HepG2 (cell line): Measurements from ENCODE around the gene YTHDF1. TPM values are rescaled to one million over a fixed set of nuclear protein-coding genes. Genes with fewer than 3 reads are reported as not detected.
A peak's percentile ranks its signal among the peaks of the same experiment; 100 is the strongest.

Experiments used
- ATAC-seq: fragments of 200-7000 bp; cut with Tn5 transposase; 3 replicates; pipeline ENCODE4 v1.9.1; 2020; ENCODE audit warnings: mild to moderate bottlenecking, moderate library complexity
- BruUV-seq: library from RNA; stranded (reverse); fragments of 400-500 nt; replicated peaks from 2 replicates; lab custom pipeline; 2021; lab: Mats Ljungman, UMichigan
- CTCF ChIA-PET: fragments of 300-600 bp; formaldehyde crosslinking; extraction: SDS; loops from one replicate; lab custom pipeline; 2021; ENCODE audit warnings: low total read pairs, inconsistent platforms, low intra/inter-chr PET ratio; lab: Yijun Ruan, JAX
- POLR2A ChIA-PET: fragments of 350-600 bp; sonication (Branson Sonifier 250); formaldehyde crosslinking; loops from one replicate; lab custom pipeline; 2020; ENCODE audit warnings: antibody characterized with exemption, inconsistent platforms; lab: Yijun Ruan, JAX
- DNase-seq: peaks from one replicate; pipeline ENCODE4 v3.0.0-alpha.2; 2015; ENCODE audit warnings: low spot score
- FAIRE-seq: peaks from 3 replicates; lab custom pipeline; 2011; peaks lifted over from hg19 to GRCh38; lab: Jason Lieb, UNC
- H2AFZ ChIP-seq: one replicate; pipeline ENCODE4 v1.6.1; 2011; ENCODE audit warnings: low read length, inconsistent platforms
- H3K27ac ChIP-seq: fragments of 300-600 bp; 3 replicates; pipeline ENCODE4 v1.8.0; 2011; ENCODE audit warnings: mixed run types, mild to moderate bottlenecking, mixed read lengths, low read length, inconsistent platforms; ENCODE audit not compliant: insufficient read depth; ENCODE audit errors: extremely low read length
- H3K27me3 ChIP-seq, 2 experiments: fragments of 200-600 bp in 1 of 2; 2 replicates in 1 of 2; 3 replicates in 1 of 2; pipeline versions ENCODE4 v1.6.0 to v1.8.0; 2011; ENCODE audit warnings: low read length in 2 of 2, mild to moderate bottlenecking in 2 of 2, moderate library complexity in 2 of 2, inconsistent platforms in 1 of 2; ENCODE audit not compliant: insufficient read depth in 2 of 2, control insufficient read depth in 1 of 2
- H3K36me3 ChIP-seq, 2 experiments: fragments of 200-600 bp in 1 of 2; replicated peaks in 1 of 2; 2 replicates in 1 of 2; 3 replicates in 1 of 2; pipeline versions ENCODE4 v1.5.1 to v1.8.0; 2011; ENCODE audit warnings: low read length in 2 of 2, inconsistent platforms in 1 of 2; ENCODE audit not compliant: insufficient read depth in 2 of 2, control insufficient read depth in 1 of 2
- H3K4me1 ChIP-seq: 2 replicates; pipeline ENCODE4 v1.5.1; 2012; ENCODE audit warnings: low read length, inconsistent platforms; ENCODE audit not compliant: insufficient read depth
- H3K4me2 ChIP-seq: 2 replicates; pipeline ENCODE4 v1.6.0; 2011; ENCODE audit warnings: low read depth, low read length, inconsistent platforms
- H3K4me3 ChIP-seq, 3 experiments: fragments of 200-600 bp in 1 of 3; sonication (generic), shearing (Covaris generic) in 1 of 3; replicated peaks in 1 of 3; 2 replicates each; pipeline ENCODE4 v1.5.1; 2011 to 2016; ENCODE audit warnings: low read length in 3 of 3, inconsistent platforms in 2 of 3, low read depth in 2 of 3, mild to moderate bottlenecking in 2 of 3, control low read depth in 1 of 3, mixed read lengths in 1 of 3; ENCODE audit not compliant: insufficient read depth in 1 of 3
- H3K79me2 ChIP-seq: one replicate; pipeline ENCODE4 v1.6.1; 2011; ENCODE audit warnings: low read length, inconsistent platforms; ENCODE audit not compliant: insufficient read depth
- H3K9ac ChIP-seq: 2 replicates; pipeline ENCODE4 v1.6.0; 2011; ENCODE audit warnings: mild to moderate bottlenecking, low read depth, low read length, inconsistent platforms; ENCODE audit not compliant: insufficient read depth
- H3K9me3 ChIP-seq: 2 replicates; pipeline ENCODE4 v1.5.1; 2012; ENCODE audit warnings: mild to moderate bottlenecking, low read length
- H4K20me1 ChIP-seq: 2 replicates; pipeline ENCODE4 v1.6.0; 2011; ENCODE audit warnings: inconsistent platforms, mild to moderate bottlenecking, low read length, moderate library complexity; ENCODE audit not compliant: insufficient read depth
- CCAR2 ChIP-seq: fragments of 200-400 bp; formaldehyde crosslinking; optimal IDR thresholded peaks from 2 replicates; pipeline ENCODE3; 2018; ENCODE audit warnings: low read depth, mild to moderate bottlenecking, low read length, moderate library complexity
- CHCHD3 ChIP-seq: sonication (generic); formaldehyde crosslinking; IDR thresholded peaks from 2 replicates; pipeline ENCODE4 v1.8.0; 2022; ENCODE audit warnings: mild to moderate bottlenecking, missing genetic modification reagents, moderate library complexity
- GTF2F1 ChIP-seq: fragments of 150-350 bp; IDR thresholded peaks from 2 replicates; pipeline ENCODE4 v1.6.1; 2014; ENCODE audit warnings: low read length
- KDM4B ChIP-seq: sonication (generic); formaldehyde crosslinking; IDR thresholded peaks from 2 replicates; pipeline ENCODE4 v1.4.0; 2020; ENCODE audit warnings: missing genetic modification reagents
- NBN ChIP-seq: fragments of 450-650 bp; conservative IDR thresholded peaks from 2 replicates; pipeline ENCODE4 v1.6.1; 2017
- NR2F1 ChIP-seq, 2 experiments: fragments of 450-650 bp in 1 of 2; formaldehyde crosslinking in 1 of 2; IDR thresholded peaks; 2 replicates each; pipeline versions ENCODE4 v1.5.0 to v1.6.1; 2016 to 2020; ENCODE audit warnings: mild to moderate bottlenecking in 1 of 2, missing compliant biosample characterization in 1 of 2, missing genetic modification reagents in 1 of 2, moderate library complexity in 1 of 2
- SETDB1 ChIP-seq: sonication (generic); formaldehyde crosslinking; IDR thresholded peaks from 2 replicates; pipeline ENCODE4 v1.5.1; 2020; ENCODE audit warnings: missing genetic modification reagents, mild to moderate bottlenecking, borderline replicate concordance
- SMC3 ChIP-seq: IDR thresholded peaks from 2 replicates; pipeline ENCODE4 v1.6.1; 2011; ENCODE audit warnings: low read length, improper control_type of control experiment
- SRF ChIP-seq: IDR thresholded peaks from 2 replicates; pipeline ENCODE4 v1.6.1; 2011; ENCODE audit warnings: mild to moderate bottlenecking, low read depth, low read length, moderate library complexity
- TRIM24 ChIP-seq: sonication (generic); formaldehyde crosslinking; IDR thresholded peaks from 2 replicates; pipeline ENCODE4 v1.8.0; 2022; ENCODE audit warnings: mild to moderate bottlenecking, missing genetic modification reagents
- ZFAT ChIP-seq: sonication (generic); formaldehyde crosslinking; conservative IDR thresholded peaks from 2 replicates; pipeline ENCODE4 v1.8.1; 2023; ENCODE audit warnings: missing genetic modification reagents, inconsistent platforms
- ZNF432 ChIP-seq: sonication (generic); formaldehyde crosslinking; IDR thresholded peaks from 2 replicates; pipeline ENCODE4 v1.5.0; 2020; ENCODE audit warnings: missing genetic modification reagents, mild to moderate bottlenecking, borderline replicate concordance
- WGBS: methylation state at CpG from one replicate; pipeline ENCODE4 v1.1.6; 2017; ENCODE audit warnings: low lambda C conversion rate; 5-methylcytosine and 5-hydroxymethylcytosine counted together
- in situ Hi-C: cut with HindIII; loops from 2 replicates; pipeline ENCODE4 v1.10.0; 2017; ENCODE audit warnings: low pct_unique_long_range_greater_than_20kb; ENCODE audit not compliant: extremely low pct_ligation_motif_present
- intact Hi-C: fragments of 100-400 bp; cut with micrococcal nuclease; formaldehyde crosslinking; loops from one replicate; pipeline ENCODE4 v1.10.0; 2022; ENCODE audit not compliant: unreplicated experiment
- polyA plus RNA-seq, 8 experiments: library from polyadenylated mRNA; depleted of rRNA in 3 of 8; stranded (reverse) in 7 of 8; unstranded in 1 of 8; fragments of >200 nt; fragmentation: Illumina TruSeq in 4 of 8; extraction: Trizol in 4 of 8; gene quantifications; 2 replicates each; pipeline versions ENCODE4 v1.2.1 to v1.2.3, GENCODE V29; 2011 to 2016; ENCODE audit warnings: low read depth in 4 of 8, missing spikeins in 1 of 8, mixed read lengths in 1 of 8; ENCODE audit not compliant: insufficient read depth in 1 of 8
- total RNA-seq, 5 experiments: library from RNA; depleted of rRNA; stranded (reverse); fragments of >200 nt; fragmentation: Illumina TruSeq; extraction: Trizol; gene quantifications; 2 replicates each; pipeline ENCODE4 v1.2.3, GENCODE V29; 2016; ENCODE audit warnings: low read depth in 1 of 5
- TF ChIP-seq, protein P1 (sequence below): fragments of 450-650 bp; IDR thresholded peaks from 2 replicates; pipeline ENCODE4 v1.6.1; 2017
- TF ChIP-seq, protein P2 (sequence below): sonication (generic); formaldehyde crosslinking; IDR thresholded peaks from 2 replicates; pipeline ENCODE4 v1.5.0; 2020; ENCODE audit warnings: missing genetic modification reagents, mild to moderate bottlenecking, borderline replicate concordance

The YTHDF1 gene
- total and polyA plus RNA-seq, 2 of the 13 experiments (the other 11 are each of a cell fraction or from before 2014, with no cell fraction given): 34.5 to 37.7 TPM

DNA sequence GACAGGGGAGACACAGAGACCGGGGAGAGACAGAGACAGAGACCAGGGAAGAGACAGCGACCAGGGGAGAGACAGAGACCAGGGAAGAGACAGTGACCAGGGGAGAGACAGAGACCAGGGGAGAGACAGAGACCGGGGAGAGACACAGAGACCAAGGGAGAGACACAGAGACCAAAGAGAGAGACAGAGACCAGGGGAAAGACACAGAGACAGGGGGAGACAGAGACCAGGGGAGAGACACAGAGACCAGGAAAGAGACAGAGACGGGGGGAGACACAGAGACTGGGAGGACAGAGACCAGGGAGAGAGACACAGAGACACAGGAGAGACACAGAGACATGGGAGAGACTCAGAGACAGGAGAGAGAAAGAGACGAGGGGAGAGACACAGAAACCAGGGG lies 43.9 kb downstream of the YTHDF1 start:
- no peak overlapping the region for H3K9ac ChIP-seq
- DNase-seq: no peak
- no TSS peak for BruUV-seq
- in situ Hi-C loops: no loop called here
- no peaks in the 10 kb centered on the region for H3K36me3 ChIP-seq
- WGBS: 13% methylated on average over 5 of the region's 5 CpGs
- ChIA-PET CTCF (interaction anchor here (1.3 kb wide), 1 partner anchor 116 kb away, joined by 6 read pairs; no protein-coding TSS in a partner anchor), POLR2A (no interaction called here)
- no peak for FAIRE-seq
- no peak overlapping the region for H2AFZ ChIP-seq
- H3K4me3 ChIP-seq: no peak overlapping the region
- ATAC-seq: no peak
- H3K4me1 ChIP-seq: peaks cover 21% of the 10 kb centered on the region
- intact Hi-C loops: loop anchor here (1.0 kb wide), 1 partner anchor 116 kb away; no protein-coding TSS in a partner anchor
- no peaks in the 10 kb centered on the region for H3K79me2 ChIP-seq
- H3K9me3 ChIP-seq: no peaks in the 10 kb centered on the region
- no peak overlapping the region for H3K27ac ChIP-seq
- peaks cover 38% of the 10 kb centered on the region; the same call in 1 of the 2 replicates for H4K20me1 ChIP-seq
- H3K27me3 ChIP-seq: peaks cover 22 to 94% of the 10 kb centered on the region in 2 experiments
- H3K4me2 ChIP-seq: no peak overlapping the region
- TF ChIP-seq NBN (0 out of 2 replicates have a peak, but pooled peaks have one; percentile 67), NR2F1 (CRISPR knock-in tag; IDR thresholded peaks at IDR 0.05) (no peak)
- TF ChIP-seq, protein P1, sequence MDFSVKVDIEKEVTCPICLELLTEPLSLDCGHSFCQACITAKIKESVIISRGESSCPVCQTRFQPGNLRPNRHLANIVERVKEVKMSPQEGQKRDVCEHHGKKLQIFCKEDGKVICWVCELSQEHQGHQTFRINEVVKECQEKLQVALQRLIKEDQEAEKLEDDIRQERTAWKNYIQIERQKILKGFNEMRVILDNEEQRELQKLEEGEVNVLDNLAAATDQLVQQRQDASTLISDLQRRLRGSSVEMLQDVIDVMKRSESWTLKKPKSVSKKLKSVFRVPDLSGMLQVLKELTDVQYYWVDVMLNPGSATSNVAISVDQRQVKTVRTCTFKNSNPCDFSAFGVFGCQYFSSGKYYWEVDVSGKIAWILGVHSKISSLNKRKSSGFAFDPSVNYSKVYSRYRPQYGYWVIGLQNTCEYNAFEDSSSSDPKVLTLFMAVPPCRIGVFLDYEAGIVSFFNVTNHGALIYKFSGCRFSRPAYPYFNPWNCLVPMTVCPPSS: peak; percentile 82; the same call in 1 of the 2 replicates

DNA sequence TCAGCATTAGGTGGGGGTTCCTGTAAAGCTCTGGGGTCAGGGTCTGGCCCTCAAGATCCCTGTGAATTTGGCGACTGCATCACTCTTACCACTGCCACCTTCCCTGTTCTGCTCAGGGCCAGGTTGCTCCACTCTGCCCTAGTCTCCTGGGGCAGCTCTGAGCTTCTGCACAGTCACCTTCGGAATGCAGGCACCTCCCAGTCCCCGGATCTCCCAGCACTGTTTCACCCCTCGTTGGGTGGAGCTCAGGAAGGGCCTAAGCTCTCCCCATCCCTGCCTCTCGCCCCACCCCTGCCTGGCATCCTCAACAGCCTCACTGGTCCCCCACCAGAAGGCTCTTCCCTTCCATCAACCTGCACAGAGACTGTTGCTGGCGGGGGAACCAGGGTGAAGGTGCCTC lies 46.2 kb downstream of the YTHDF1 start:
- ChIA-PET CTCF (no interaction called here), POLR2A (no interaction called here)
- Histone ChIP-seq H3K9me3 (no peaks in the 10 kb centered on the region), H2AFZ (no peak overlapping the region), H3K27me3 (peaks cover 32 to 93% of the 10 kb centered on the region in 2 experiments), H3K27ac (no peak overlapping the region), H4K20me1 (peaks cover 26% of the 10 kb centered on the region; the same call in 1 of the 2 replicates), H3K79me2 (no peaks in the 10 kb centered on the region), H3K4me1 (peaks cover 21% of the 10 kb centered on the region), H3K4me2 (no peak overlapping the region), H3K9ac (no peak overlapping the region), H3K36me3 (no peaks in the 10 kb centered on the region), H3K4me3 (no peak overlapping the region)
- TF ChIP-seq SETDB1 (CRISPR knock-in tag): no peak
- TF ChIP-seq CCAR2: no peak
- TF ChIP-seq CHCHD3: no peak
- TF ChIP-seq, protein P2, sequence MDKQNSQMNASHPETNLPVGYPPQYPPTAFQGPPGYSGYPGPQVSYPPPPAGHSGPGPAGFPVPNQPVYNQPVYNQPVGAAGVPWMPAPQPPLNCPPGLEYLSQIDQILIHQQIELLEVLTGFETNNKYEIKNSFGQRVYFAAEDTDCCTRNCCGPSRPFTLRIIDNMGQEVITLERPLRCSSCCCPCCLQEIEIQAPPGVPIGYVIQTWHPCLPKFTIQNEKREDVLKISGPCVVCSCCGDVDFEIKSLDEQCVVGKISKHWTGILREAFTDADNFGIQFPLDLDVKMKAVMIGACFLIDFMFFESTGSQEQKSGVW (CRISPR knock-in tag): no peak
- TF ChIP-seq TRIM24 (CRISPR knock-in tag): no peak
- TF ChIP-seq GTF2F1: no peak
- no peak for TF ChIP-seq KDM4B
- no peak for TF ChIP-seq ZNF432
- TF ChIP-seq SMC3: no peak
- no peak for TF ChIP-seq ZFAT
- TF ChIP-seq SRF: no peak
- 0% methylated on average over 6 of the region's 6 CpGs for WGBS
- in situ Hi-C loops: no loop called here
- DNase-seq (no peak), ATAC-seq (no peak), FAIRE-seq (no peak)
- BruUV-seq: no TSS peak
- intact Hi-C loops: no loop called here
